H1 (cell line): ENCODE data around the gene NUSAP1. TPM values are rescaled to one million over a fixed set of nuclear protein-coding genes. Genes with fewer than 3 reads are reported as not detected.
A peak's percentile ranks its signal among the peaks of the same experiment; 100 is the strongest.

Source experiments
- CBX5 ChIP-seq: fragments of 300-800, 300-1000 bp; sonication (generic); IDR thresholded peaks from 2 replicates; pipeline ENCODE4 v1.7.1; 2016; ENCODE audit warnings: antibody characterized with exemption, low read length, low read depth
- CHD1 ChIP-seq: IDR thresholded peaks from 2 replicates; pipeline ENCODE4 v1.6.1; 2012; ENCODE audit warnings: low read depth, low read length, improper control_type of control experiment
- CTBP2 ChIP-seq: IDR thresholded peaks from 2 replicates; pipeline ENCODE4 v1.7.0; 2011; ENCODE audit warnings: borderline replicate concordance, mild to moderate bottlenecking, moderate library complexity, mixed read lengths, low read length; ENCODE audit not compliant: insufficient read depth, insufficient read length
- HDAC6 ChIP-seq: IDR thresholded peaks from one replicate; pipeline ENCODE4 v1.7.1; 2012; ENCODE audit warnings: low read depth, mild to moderate bottlenecking, inconsistent platforms, low read length, moderate library complexity
- KDM5A ChIP-seq: fragments of 200-600 bp; IDR thresholded peaks from 2 replicates; pipeline ENCODE4 v1.7.1; 2012; ENCODE audit warnings: mild to moderate bottlenecking, low read length, inconsistent platforms, mixed read lengths
- MAFK ChIP-seq: IDR thresholded peaks from 2 replicates; pipeline ENCODE4 v1.6.1; 2012; ENCODE audit warnings: low read depth, mild to moderate bottlenecking, improper control_type of control experiment, low read length
- PHF8 ChIP-seq: fragments of 200-600 bp; sonication (generic); conservative IDR thresholded peaks from 2 replicates; pipeline ENCODE4 v1.7.1; 2012; ENCODE audit warnings: low read depth, mild to moderate bottlenecking, inconsistent platforms, low read length, moderate library complexity
- RNF2 ChIP-seq: fragments of 200-900, 300-1000 bp; sonication (generic); IDR thresholded peaks from 2 replicates; pipeline ENCODE4 v1.7.1; 2016; ENCODE audit warnings: borderline replicate concordance, low read depth, mild to moderate bottlenecking, antibody characterized with exemption, low read length; ENCODE audit not compliant: poor library complexity, severe bottlenecking; ENCODE audit errors: missing control alignments
- SP2 ChIP-seq: IDR thresholded peaks from 2 replicates; pipeline ENCODE4 v1.6.1; 2012; ENCODE audit warnings: mild to moderate bottlenecking, low read length, inconsistent platforms
- SUZ12 ChIP-seq: fragments of 200-600 bp; sonication (generic); IDR thresholded peaks from 2 replicates; pipeline ENCODE4 v1.6.1; 2012; ENCODE audit warnings: mild to moderate bottlenecking, inconsistent platforms, low read length, moderate library complexity, mixed read lengths
- polyA plus RNA-seq, 7 experiments: library from polyadenylated mRNA; depleted of rRNA in 3 of 7; stranded (reverse) in 5 of 7; unstranded in 2 of 7; fragments of >200 nt in 5 of 7; fragments of 200-250 nt in 2 of 7; gene quantifications; 1 replicate in 5 of 7; 2 replicates in 1 of 7; 4 replicates in 1 of 7; pipeline versions ENCODE4 v1.2.1 to v1.2.3, GENCODE V29; 2011 to 2013; ENCODE audit warnings: missing spikeins in 2 of 7, mixed read lengths in 2 of 7
- total RNA-seq: library from RNA; stranded (reverse); fragmentation: NEBNext Ultra II Directional; extraction: Animal tissue kit (Norgen Biotek cat#: 25700); gene quantifications from 2 replicates; pipeline ENCODE4 v1.2.1, GENCODE V29; 2021
- TF ChIP-seq, protein P1 (sequence below): IDR thresholded peaks from 2 replicates; pipeline ENCODE4 v1.6.1; 2012; ENCODE audit warnings: inconsistent platforms

The NUSAP1 gene
- total and polyA plus RNA-seq, 2 of the 8 experiments (the other 6 are each of a cell fraction or from before 2014, with no cell fraction given), result 60.8 to 144 TPM

DNA sequence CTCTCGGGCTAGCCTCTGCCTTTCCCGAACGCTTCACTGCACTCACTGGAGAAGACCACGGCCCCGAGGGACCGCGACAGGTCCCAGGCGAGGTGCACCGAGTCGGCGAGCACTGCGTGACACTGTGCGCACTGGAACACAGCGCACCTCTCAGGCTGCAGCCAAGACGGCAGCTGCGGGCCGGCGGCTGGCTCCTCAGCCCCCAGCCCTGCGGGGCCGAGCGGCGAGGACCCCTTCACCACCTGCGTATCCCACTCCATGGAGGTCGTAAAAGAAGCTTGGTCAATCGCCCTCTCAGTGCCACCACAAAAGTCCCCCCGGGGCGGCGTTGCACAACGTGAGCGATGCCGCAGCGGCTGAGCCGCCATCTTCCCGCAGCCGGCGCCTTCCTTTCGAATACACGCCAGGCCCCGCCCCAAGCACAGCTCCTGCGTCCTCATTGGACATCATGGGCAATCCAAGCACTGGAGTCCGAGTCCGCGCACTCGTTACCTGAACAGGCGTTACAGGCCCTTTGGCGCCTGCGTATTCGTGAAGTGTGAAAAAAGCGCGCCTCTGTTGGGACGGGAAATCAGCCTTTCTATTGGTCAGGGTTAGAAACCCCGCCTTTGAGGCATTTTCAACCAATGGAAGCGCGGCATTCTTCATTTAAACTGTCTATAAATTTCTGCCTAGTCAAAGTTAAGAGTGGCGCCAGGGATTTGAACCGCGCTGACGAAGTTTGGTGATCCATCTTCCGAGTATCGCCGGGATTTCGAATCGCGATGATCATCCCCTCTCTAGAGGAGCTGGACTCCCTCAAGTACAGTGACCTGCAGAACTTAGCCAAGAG is at the start of gene NUSAP1, which contains the start of gene OIP5 (continued):
- TF ChIP-seq, protein P1, sequence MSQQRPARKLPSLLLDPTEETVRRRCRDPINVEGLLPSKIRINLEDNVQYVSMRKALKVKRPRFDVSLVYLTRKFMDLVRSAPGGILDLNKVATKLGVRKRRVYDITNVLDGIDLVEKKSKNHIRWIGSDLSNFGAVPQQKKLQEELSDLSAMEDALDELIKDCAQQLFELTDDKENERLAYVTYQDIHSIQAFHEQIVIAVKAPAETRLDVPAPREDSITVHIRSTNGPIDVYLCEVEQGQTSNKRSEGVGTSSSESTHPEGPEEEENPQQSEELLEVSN, result peak; percentile 50; the same call in 1 of the 2 replicates
- TF ChIP-seq CBX5 (no peak), CTBP2 (no peak), HDAC6 (no peak), CHD1 (no peak), PHF8 (peak; percentile 100), RNF2 (no peak), SP2 (peak; percentile 8; the same call in 1 of the 2 replicates), KDM5A (peak; percentile 78; the same call in 1 of the 2 replicates), MAFK (no peak), SUZ12 (no peak)
